ENCODE measurements around the gene ALOX12. TPM values are rescaled to one million over a fixed set of nuclear protein-coding genes. Genes with fewer than 3 reads are reported as not detected.

The ALOX12 gene
- total RNA-seq, 2 experiments from 2014 or later: not detected

GRCh38 chr17:7005716-7006115 is 9.9 kb downstream of the ALOX12 start:
- Histone ChIP-seq H3K36me3 (ENCODE audit: insufficient read depth, low read length) (peaks cover 54% of the 10 kb centered on the region), H3K27me3 (ENCODE audit: control insufficient read depth in 1 of 2, insufficient read depth in 2 of 2, low read length in 2 of 2) (no peaks in the 10 kb centered on the region), H3K9me3 (ENCODE audit: control insufficient read depth in 1 of 2, insufficient read depth in 1 of 2, low read length in 2 of 2) (no peaks in the 10 kb centered on the region), H3K4me1 (ENCODE audit: insufficient read depth, low read length) (peaks cover 20% of the 10 kb centered on the region), H3K4me3 (ENCODE audit: low read length) (no peak overlapping the region), H3K27ac (ENCODE audit: low read depth in 1 of 2, low read length in 2 of 2) (no peak overlapping the region)
- Mint-ChIP-seq H3K27ac (no peak overlapping the region), H3K4me3 (no peak overlapping the region), H3K36me3 (ENCODE audit: low read depth) (peaks cover 58% of the 10 kb centered on the region), H3K4me1 (ENCODE audit: low read depth) (peaks cover 30% of the 10 kb centered on the region), H3K27me3 (no peaks in the 10 kb centered on the region), H3K9me3 (no peaks in the 10 kb centered on the region)
- ATAC-seq (ENCODE audit: poor library complexity) (no peak), DNase-seq (no peak)
- CTCF ChIA-PET: interaction anchor here (0.7 to 5.4 kb wide), 2 partner anchors 33 to 95 kb away, joined by 5 to 43 read pairs; no protein-coding TSS in a partner anchor
- intact Hi-C loops (cut with DNase I, micrococcal nuclease): loop anchor here (1.0 to 10.0 kb wide), 6 partner anchors 17 to 1421 kb away; partner anchors contain the start of genes BCL6B (in 1 of the 2) and NLRP1 (in 1 of the 2)
- POLR2A ChIA-PET: no interaction called here
- no peak for TF ChIP-seq CTCF (IDR thresholded peaks at IDR 0.05)

- Mint-ChIP-seq H3K4me3 (peak overlapping the region; percentile 11), H3K9me3 (no peaks in the 10 kb centered on the region), H3K27ac (peak overlapping the region; percentile 30), H3K36me3 (ENCODE audit: low read depth) (peaks cover 52% of the 10 kb centered on the region), H3K4me1 (ENCODE audit: low read depth) (peaks cover 41% of the 10 kb centered on the region), H3K27me3 (no peaks in the 10 kb centered on the region)
- no peak overlapping the region for H3K27ac ChIP-seq (ENCODE audit: low read depth in 1 of 2, low read length in 2 of 2)
- ATAC-seq (ENCODE audit: poor library complexity) (no peak), DNase-seq (no peak)
- no peaks in the 10 kb centered on the region for H3K27me3 ChIP-seq (ENCODE audit: control insufficient read depth in 1 of 2, insufficient read depth in 2 of 2, low read length in 2 of 2)
- H3K4me1 ChIP-seq (ENCODE audit: insufficient read depth, low read length): peaks cover 28% of the 10 kb centered on the region
- TF ChIP-seq CTCF (IDR thresholded peaks at IDR 0.05): no peak
- intact Hi-C loops (cut with DNase I, micrococcal nuclease): loop anchor here in 1 of 2 experiments (10.0 kb wide), 2 partner anchors 532 to 1422 kb away; partner anchors contain the start of gene NLRP1
- H3K4me3 ChIP-seq (ENCODE audit: low read length): no peak overlapping the region
- CTCF ChIA-PET: interaction anchor here (1.8 kb wide), 1 partner anchor 96 kb away, joined by 7 read pairs; no protein-coding TSS in a partner anchor
- POLR2A ChIA-PET: no interaction called here
- H3K9me3 ChIP-seq (ENCODE audit: control insufficient read depth in 1 of 2, insufficient read depth in 1 of 2, low read length in 2 of 2): no peaks in the 10 kb centered on the region
- peaks cover 41% of the 10 kb centered on the region for H3K36me3 ChIP-seq (ENCODE audit: insufficient read depth, low read length)
Observed at GRCh38 chr17:7007143-7007542, 11.3 kb downstream of the ALOX12 start.

- ATAC-seq (ENCODE audit: poor library complexity) (no peak), DNase-seq (no peak)
- POLR2A ChIA-PET: no interaction called here
- Mint-ChIP-seq H3K9me3 (no peaks in the 10 kb centered on the region), H3K36me3 (ENCODE audit: low read depth) (peaks cover 51% of the 10 kb centered on the region), H3K4me3 (peak overlapping the region; percentile 99), H3K27me3 (no peaks in the 10 kb centered on the region), H3K27ac (peak overlapping the region; percentile 98), H3K4me1 (ENCODE audit: low read depth) (peaks cover 60% of the 10 kb centered on the region)
- Histone ChIP-seq H3K4me1 (ENCODE audit: insufficient read depth, low read length) (peaks cover 48% of the 10 kb centered on the region), H3K9me3 (ENCODE audit: control insufficient read depth in 1 of 2, insufficient read depth in 1 of 2, low read length in 2 of 2) (no peaks in the 10 kb centered on the region), H3K27ac (ENCODE audit: low read depth in 1 of 2, low read length in 2 of 2) (no peak overlapping the region), H3K27me3 (ENCODE audit: control insufficient read depth in 1 of 2, insufficient read depth in 2 of 2, low read length in 2 of 2) (no peaks in the 10 kb centered on the region), H3K4me3 (ENCODE audit: low read length) (no peak overlapping the region), H3K36me3 (ENCODE audit: insufficient read depth, low read length) (peaks cover 34% of the 10 kb centered on the region)
- intact Hi-C loops (cut with DNase I, micrococcal nuclease): loop anchor here (5.0 to 10.0 kb wide), 5 partner anchors 256 to 1516 kb away; partner anchors contain the start of genes C17orf100 (in 2 of the 2), MED31 (in 2 of the 2), NDEL1 (in 1 of the 2) and RPL26 (in 1 of the 2)
- no peak for TF ChIP-seq CTCF (IDR thresholded peaks at IDR 0.05)
- CTCF ChIA-PET: interaction anchor here (1.1 kb wide), 1 partner anchor 99 kb away, joined by 3 read pairs; no protein-coding TSS in a partner anchor
Observed at GRCh38 chr17:7010523-7010922, 14.7 kb downstream of the ALOX12 start.
